Parathyroid adenoma (tissue), 2 donors: Measurements from ENCODE around the gene NPHS2.

Source experiments
- H2AFZ ChIP-seq: fragments of 300-600 bp; sonication (generic); one replicate; pipeline ENCODE4 v1.7.0; 2017; ENCODE audit warnings: antibody characterized with exemption, mild to moderate bottlenecking
- H3K27ac ChIP-seq: fragments of 300-600 bp; sonication (generic); one replicate; pipeline ENCODE4 v1.7.0; 2017
- H3K27me3 ChIP-seq: fragments of 300-600 bp; sonication (generic); one replicate; pipeline ENCODE4 v1.7.0; 2017; ENCODE audit warnings: low read length; ENCODE audit not compliant: control insufficient read depth, insufficient read depth
- H3K36me3 ChIP-seq: fragments of 300-600 bp; sonication (generic); one replicate; pipeline ENCODE4 v1.7.0; 2017; ENCODE audit warnings: low read length; ENCODE audit not compliant: control insufficient read depth, insufficient read depth
- H3K4me1 ChIP-seq: fragments of 300-600 bp; sonication (generic); one replicate; pipeline ENCODE4 v1.7.0; 2017; ENCODE audit warnings: control low read depth
- H3K4me2 ChIP-seq: fragments of 300-600 bp; sonication (generic); one replicate; pipeline ENCODE4 v1.7.0; 2017; ENCODE audit warnings: low read length
- H3K4me3 ChIP-seq: fragments of 300-600 bp; sonication (generic); one replicate; pipeline ENCODE4 v1.7.0; 2017; ENCODE audit warnings: low read depth, low read length
- H3K79me2 ChIP-seq: fragments of 300-600 bp; sonication (generic); one replicate; pipeline ENCODE4 v1.7.0; 2017; ENCODE audit warnings: control low read depth
- H3K9ac ChIP-seq: fragments of 300-600 bp; sonication (generic); one replicate; pipeline ENCODE4 v1.7.0; 2017; ENCODE audit warnings: mild to moderate bottlenecking
- H3K9me3 ChIP-seq: fragments of 300-600 bp; sonication (generic); one replicate; pipeline ENCODE4 v1.7.0; 2017; ENCODE audit warnings: low read length; ENCODE audit not compliant: control insufficient read depth
- TF ChIP-seq, protein P1 (sequence below): fragments of 300-600 bp; sonication (generic); IDR thresholded peaks from one replicate; pipeline ENCODE4 v1.7.0; 2017; ENCODE audit warnings: antibody characterized with exemption, mild to moderate bottlenecking
- donor health status: primary hyperparathyroidism.

Gene NPHS2

DNA sequence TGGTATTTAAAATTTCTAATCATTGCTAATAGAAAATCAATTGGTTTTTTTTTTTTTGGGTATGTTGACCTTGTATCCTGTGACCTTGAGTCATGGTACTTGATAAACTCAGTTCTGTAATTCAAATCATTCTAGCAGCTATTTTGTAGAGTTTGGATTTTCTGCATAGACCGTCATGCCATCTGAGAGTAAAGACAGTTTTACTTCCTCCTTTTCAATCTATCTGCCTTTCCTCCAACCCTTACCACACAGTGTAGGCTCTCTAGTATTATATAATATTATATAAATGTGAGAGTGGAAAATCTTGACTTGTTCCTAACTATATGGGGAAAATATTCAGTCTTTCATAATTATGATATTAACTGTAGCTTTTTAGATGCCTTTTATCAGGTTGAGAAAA is 22.9 kb upstream of the NPHS2 start:
- Histone ChIP-seq H3K9ac (no peak overlapping the region), H3K27me3 (no peaks in the 10 kb centered on the region), H2AFZ (no peak overlapping the region), H3K36me3 (no peaks in the 10 kb centered on the region), H3K4me2 (no peak overlapping the region), H3K27ac (no peak overlapping the region), H3K79me2 (no peaks in the 10 kb centered on the region), H3K4me3 (no peak overlapping the region), H3K9me3 (no peaks in the 10 kb centered on the region), H3K4me1 (no peaks in the 10 kb centered on the region)
- TF ChIP-seq, protein P1, sequence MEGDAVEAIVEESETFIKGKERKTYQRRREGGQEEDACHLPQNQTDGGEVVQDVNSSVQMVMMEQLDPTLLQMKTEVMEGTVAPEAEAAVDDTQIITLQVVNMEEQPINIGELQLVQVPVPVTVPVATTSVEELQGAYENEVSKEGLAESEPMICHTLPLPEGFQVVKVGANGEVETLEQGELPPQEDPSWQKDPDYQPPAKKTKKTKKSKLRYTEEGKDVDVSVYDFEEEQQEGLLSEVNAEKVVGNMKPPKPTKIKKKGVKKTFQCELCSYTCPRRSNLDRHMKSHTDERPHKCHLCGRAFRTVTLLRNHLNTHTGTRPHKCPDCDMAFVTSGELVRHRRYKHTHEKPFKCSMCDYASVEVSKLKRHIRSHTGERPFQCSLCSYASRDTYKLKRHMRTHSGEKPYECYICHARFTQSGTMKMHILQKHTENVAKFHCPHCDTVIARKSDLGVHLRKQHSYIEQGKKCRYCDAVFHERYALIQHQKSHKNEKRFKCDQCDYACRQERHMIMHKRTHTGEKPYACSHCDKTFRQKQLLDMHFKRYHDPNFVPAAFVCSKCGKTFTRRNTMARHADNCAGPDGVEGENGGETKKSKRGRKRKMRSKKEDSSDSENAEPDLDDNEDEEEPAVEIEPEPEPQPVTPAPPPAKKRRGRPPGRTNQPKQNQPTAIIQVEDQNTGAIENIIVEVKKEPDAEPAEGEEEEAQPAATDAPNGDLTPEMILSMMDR: no peak

DNA sequence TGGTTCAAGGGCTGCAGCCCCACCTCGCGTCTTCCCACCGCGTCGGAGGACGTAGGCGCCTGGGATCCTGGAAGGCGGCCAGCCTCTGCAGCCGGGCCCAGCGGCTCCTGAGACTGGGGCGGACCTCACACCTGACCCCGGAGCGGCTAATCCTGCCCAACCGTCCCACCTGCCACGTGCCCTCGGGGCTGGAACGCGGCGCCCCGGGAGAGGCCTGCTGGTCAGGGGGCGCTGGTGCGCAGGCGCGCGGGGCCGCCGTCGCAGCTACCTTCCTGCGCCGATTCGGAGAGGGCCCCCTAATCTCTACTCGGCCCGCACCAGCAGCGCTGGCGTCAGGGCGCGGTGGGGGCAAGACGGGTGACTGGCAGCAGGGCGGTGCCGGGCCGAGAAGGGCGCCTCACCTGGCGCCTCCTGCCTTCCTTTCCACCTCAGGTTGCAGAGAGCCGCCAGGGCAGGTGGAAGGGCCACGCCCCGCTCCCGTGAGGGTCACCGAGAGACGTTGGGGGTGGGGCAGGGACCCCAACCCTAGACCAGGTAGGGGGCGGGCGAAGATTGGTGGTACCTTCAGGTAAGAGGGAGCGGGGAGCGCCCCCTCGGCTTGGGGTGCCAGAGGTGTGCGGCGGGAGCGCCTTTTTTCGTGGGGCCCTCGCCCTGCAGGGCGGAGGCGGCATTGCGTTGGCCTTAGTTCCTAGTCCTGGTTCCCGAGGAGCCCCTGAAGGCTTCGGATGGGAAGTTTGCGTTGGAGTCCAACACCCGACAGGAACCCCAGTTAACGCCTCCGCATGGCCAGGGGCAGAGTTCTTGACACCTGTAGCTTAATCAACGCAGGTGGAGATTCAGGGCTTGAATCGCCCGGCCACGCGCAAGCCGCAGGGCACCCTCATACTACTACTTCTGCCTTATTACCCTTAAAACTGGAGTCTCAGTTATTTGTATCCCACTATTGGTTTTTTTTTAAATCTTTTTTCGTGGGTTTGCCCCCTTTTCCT is 16.1 kb upstream of the NPHS2 start, which contains the start of gene TDRD5:
Gene TDRD5 (plus strand): TSS at position 241 of the 989 bp plus-strand sequence. CDS start 784 bp downstream, outside the sequence.
- Histone ChIP-seq H3K9me3 (no peaks in the 10 kb centered on the region), H3K27me3 (no peaks in the 10 kb centered on the region), H2AFZ (peak within 1 kb of the TSS; percentile 20), H3K36me3 (no peaks in the 10 kb centered on the region), H3K4me1 (no peaks in the 10 kb centered on the region), H3K9ac (no peak within 1 kb of the TSS), H3K27ac (no peak within 1 kb of the TSS), H3K4me2 (peak within 1 kb of the TSS; percentile 67), H3K79me2 (no peaks in the 10 kb centered on the region), H3K4me3 (peak within 1 kb of the TSS; percentile 44)
- TF ChIP-seq, protein P1: no peak

DNA sequence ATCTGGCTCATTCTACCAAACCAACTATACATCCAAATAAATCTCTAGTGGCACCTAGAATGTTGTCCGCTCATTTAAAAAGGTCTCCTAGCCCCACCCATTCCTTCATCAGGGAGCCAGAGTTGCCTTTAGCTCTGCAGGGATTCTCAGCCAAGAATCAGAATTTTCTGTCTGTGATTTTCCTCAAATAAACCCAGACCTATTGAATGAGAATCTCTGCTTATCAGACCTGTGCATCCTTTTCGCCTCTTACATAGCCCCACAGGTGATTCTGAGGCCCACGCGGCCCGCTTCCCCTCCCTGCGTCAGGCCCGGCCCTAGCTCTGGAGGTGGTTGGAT is 15.5 kb upstream of the NPHS2 start:
- Histone ChIP-seq H3K27ac (no peak overlapping the region), H3K9me3 (no peaks in the 10 kb centered on the region), H3K9ac (no peak overlapping the region), H3K36me3 (no peaks in the 10 kb centered on the region), H3K27me3 (no peaks in the 10 kb centered on the region), H3K79me2 (no peaks in the 10 kb centered on the region), H2AFZ (no peak overlapping the region), H3K4me3 (peak overlapping the region; percentile 44), H3K4me2 (peak overlapping the region; percentile 67), H3K4me1 (no peaks in the 10 kb centered on the region)
- TF ChIP-seq, protein P1: no peak

DNA sequence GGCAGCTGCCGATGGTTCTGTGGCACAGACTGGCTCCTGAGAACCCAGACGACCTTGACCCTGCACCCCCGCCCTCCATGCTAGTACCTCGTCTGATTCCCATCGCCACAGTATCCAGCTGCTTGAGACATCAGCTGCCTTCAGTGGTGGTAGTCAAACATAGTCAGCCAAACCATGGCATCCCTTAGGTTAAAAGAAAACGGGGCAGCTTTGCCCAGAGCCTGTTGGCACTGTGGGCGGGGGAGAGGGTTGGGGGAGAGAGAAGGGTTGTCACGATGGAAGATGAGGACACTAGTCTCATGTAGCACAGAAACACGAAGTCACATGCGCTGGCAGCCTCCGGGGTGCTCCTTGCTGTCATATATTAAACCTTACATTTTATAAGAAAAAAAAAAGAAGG is 14.9 kb upstream of the NPHS2 start:
- Histone ChIP-seq H3K27ac (no peak overlapping the region), H3K36me3 (no peaks in the 10 kb centered on the region), H3K79me2 (no peaks in the 10 kb centered on the region), H2AFZ (no peak overlapping the region), H3K9ac (no peak overlapping the region), H3K4me2 (no peak overlapping the region), H3K9me3 (no peaks in the 10 kb centered on the region), H3K4me3 (no peak overlapping the region), H3K27me3 (no peaks in the 10 kb centered on the region), H3K4me1 (no peaks in the 10 kb centered on the region)
- TF ChIP-seq, protein P1: no peak
